MCF 10A (cell line): ENCODE data around the gene DDC. TPM values are rescaled to one million over a fixed set of nuclear protein-coding genes. Genes with fewer than 3 reads are reported as not detected.

Experiments
- BruUV-seq: library from RNA; stranded (reverse); fragments of 400-500 nt; replicated peaks from 2 replicates; lab custom pipeline; 2021; lab: Mats Ljungman, UMichigan
- CTCF ChIA-PET: fragments of 300-600 bp; sonication (Branson Sonifier 250); formaldehyde crosslinking; extraction: SDS; loops from one replicate; lab custom pipeline; 2021; ENCODE audit warnings: antibody characterized with exemption, inconsistent platforms; lab: Yijun Ruan, JAX
- POLR2A ChIA-PET: fragments of 300-600, 350-650 bp; sonication (Branson Sonifier 250); formaldehyde crosslinking; extraction: SDS; loops from one replicate; lab custom pipeline; 2020; ENCODE audit warnings: antibody characterized with exemption, inconsistent platforms; lab: Yijun Ruan, JAX
- DNase-seq: peaks from one replicate; pipeline ENCODE4 v3.0.0-alpha.2; 2018; ENCODE audit not compliant: unreplicated experiment
- H3K27ac Mint-ChIP-seq: one replicate; pipeline ENCODE4 v1.8.0; 2022; ENCODE audit warnings: mild to moderate bottlenecking, low read depth, mixed read lengths; ENCODE audit not compliant: unreplicated experiment
- H3K27me3 Mint-ChIP-seq: one replicate; pipeline ENCODE4 v1.8.0; 2022; ENCODE audit warnings: mixed read lengths; ENCODE audit not compliant: insufficient read depth, unreplicated experiment
- H3K36me3 Mint-ChIP-seq: one replicate; pipeline ENCODE4 v1.8.0; 2022; ENCODE audit warnings: mild to moderate bottlenecking, moderate library complexity, mixed read lengths; ENCODE audit not compliant: insufficient read depth, unreplicated experiment
- H3K4me1 Mint-ChIP-seq: one replicate; pipeline ENCODE4 v1.8.0; 2022; ENCODE audit warnings: mixed read lengths; ENCODE audit not compliant: insufficient read depth, unreplicated experiment
- H3K4me3 Mint-ChIP-seq: one replicate; pipeline ENCODE4 v1.8.0; 2022; ENCODE audit warnings: mild to moderate bottlenecking, moderate library complexity, mixed read lengths; ENCODE audit not compliant: unreplicated experiment
- H3K9me3 Mint-ChIP-seq: one replicate; pipeline ENCODE4 v1.8.0; 2022; ENCODE audit warnings: mixed read lengths; ENCODE audit not compliant: unreplicated experiment
- CTCF ChIP-seq: fragments of 200-600 bp; IDR thresholded peaks from one replicate; pipeline ENCODE4 v1.8.0; 2022; ENCODE audit warnings: antibody characterized with exemption, mild to moderate bottlenecking; ENCODE audit not compliant: unreplicated experiment
- intact Hi-C: fragments of 100-400 bp; cut with micrococcal nuclease; formaldehyde crosslinking; loops from 2 replicates; pipeline ENCODE4 v1.14.1; 2022
- total RNA-seq: library from RNA; stranded (reverse); gene quantifications from 2 replicates; pipeline ENCODE4 v1.2.3, GENCODE V29; 2022

The DDC gene
- total RNA-seq, 1 experiment from 2014 or later = 0.79 TPM

- Mint-ChIP-seq H3K9me3 (no peaks in the 10 kb centered on the region), H3K27ac (no peak overlapping the region), H3K36me3 (no peaks in the 10 kb centered on the region), H3K4me1 (no peaks in the 10 kb centered on the region), H3K27me3 (peaks cover 22% of the 10 kb centered on the region), H3K4me3 (no peak overlapping the region)
- TF ChIP-seq CTCF = no peak
- no TSS peak for BruUV-seq
- DNase-seq = no peak
- ChIA-PET CTCF (no interaction called here), POLR2A (interaction anchor here (1.5 kb wide), 1 partner anchor 23 kb away, joined by 3 read pairs; no protein-coding TSS in a partner anchor)
- intact Hi-C loops = no loop called here
These were observed 2.6 kb upstream of the DDC start for GRCh38 chr7:50567715-50568261.

- Mint-ChIP-seq H3K9me3 (no peaks in the 10 kb centered on the region), H3K4me1 (no peaks in the 10 kb centered on the region), H3K4me3 (no peak overlapping the region), H3K36me3 (no peaks in the 10 kb centered on the region), H3K27ac (no peak overlapping the region), H3K27me3 (peaks cover 22% of the 10 kb centered on the region)
- TF ChIP-seq CTCF = no peak
- intact Hi-C loops = no loop called here
- DNase-seq = no peak
- BruUV-seq = no TSS peak
- ChIA-PET POLR2A (no interaction called here), CTCF (no interaction called here)
These were observed 772 bp upstream of the DDC start for GRCh38 chr7:50565977-50566376.

GRCh38 chr7:50565559-50565916 lies 333 bp upstream of the DDC start:
- TF ChIP-seq CTCF = no peak
- ChIA-PET POLR2A (no interaction called here), CTCF (no interaction called here)
- no peaks in the 10 kb centered on the region for H3K4me1 Mint-ChIP-seq
- peaks cover 22% of the 10 kb centered on the region for H3K27me3 Mint-ChIP-seq
- BruUV-seq = no TSS peak
- DNase-seq = no peak
- no peak overlapping the region for H3K27ac Mint-ChIP-seq
- intact Hi-C loops = no loop called here
- no peaks in the 10 kb centered on the region for H3K9me3 Mint-ChIP-seq
- H3K4me3 Mint-ChIP-seq = no peak overlapping the region
- H3K36me3 Mint-ChIP-seq = no peaks in the 10 kb centered on the region

- Mint-ChIP-seq H3K9me3 (no peaks in the 10 kb centered on the region), H3K4me1 (no peaks in the 10 kb centered on the region), H3K27ac (no peak overlapping the region), H3K36me3 (no peaks in the 10 kb centered on the region), H3K27me3 (peaks cover 23% of the 10 kb centered on the region), H3K4me3 (no peak overlapping the region)
- ChIA-PET POLR2A (interaction anchor here (0.5 kb wide), 1 partner anchor 73 kb away, joined by 3 read pairs; no protein-coding TSS in a partner anchor), CTCF (interaction anchor here (0.9 kb wide), 1 partner anchor 84 kb away, joined by 3 read pairs; no protein-coding TSS in a partner anchor)
- intact Hi-C loops = no loop called here
- no peak for DNase-seq
- TF ChIP-seq CTCF = no peak
- no TSS peak for BruUV-seq
These were observed 1.0 kb downstream of the DDC start for GRCh38 chr7:50564171-50564570.
